Pons (tissue), 1 donor: ENCODE results near the gene KCNC3.

Experiments
- DNase-seq: peaks from one replicate; pipeline ENCODE4 v3.0.0-alpha.2; 2016; ENCODE audit warnings: low spot score

KCNC3 gene

GRCh38 chr19:50311723-50312635 lies 17.2 kb downstream of the KCNC3 start:
- DNase-seq, result no peak

GRCh38 chr19:50310759-50311465 lies 18.3 kb downstream of the KCNC3 start:
- no peak for DNase-seq

GRCh38 chr19:50309396-50310125 lies 19.6 kb downstream of the KCNC3 start:
- no peak for DNase-seq

- DNase-seq, result no peak
Observed at GRCh38 chr19:50308991-50309390, 20.2 kb downstream of the KCNC3 start.

- DNase-seq, result no peak
Observed at GRCh38 chr19:50303558-50303957, 25.6 kb downstream of the KCNC3 start.

GRCh38 chr19:50301607-50301971 lies 27.6 kb downstream of the KCNC3 start:
- no peak for DNase-seq

GRCh38 chr19:50300814-50301606 lies 28.2 kb downstream of the KCNC3 start:
- no peak for DNase-seq

- no peak for DNase-seq
Observed at GRCh38 chr19:50300051-50300450, 29.1 kb downstream of the KCNC3 start.

- no peak for DNase-seq
Observed at GRCh38 chr19:50293263-50294004, 35.7 kb downstream of the KCNC3 start.

GRCh38 chr19:50292216-50292827 lies 36.9 kb downstream of the KCNC3 start:
- no peak for DNase-seq

- DNase-seq, result no peak
Observed at GRCh38 chr19:50290775-50291174, 38.4 kb downstream of the KCNC3 start.

GRCh38 chr19:50290011-50290410 lies 39.2 kb downstream of the KCNC3 start:
- no peak for DNase-seq

- DNase-seq, result no peak
Observed at GRCh38 chr19:50288954-50289353, 40.2 kb downstream of the KCNC3 start.

- no peak for DNase-seq
Observed at GRCh38 chr19:50287331-50287730, 41.8 kb downstream of the KCNC3 start.

GRCh38 chr19:50286443-50286842 lies 42.7 kb downstream of the KCNC3 start:
- DNase-seq, result no peak

GRCh38 chr19:50285833-50286232 lies 43.3 kb downstream of the KCNC3 start:
- no peak for DNase-seq

- no peak for DNase-seq
Observed at GRCh38 chr19:50281491-50281890, 47.7 kb downstream of the KCNC3 start.

- no peak for DNase-seq
Observed at GRCh38 chr19:50280983-50281382, 48.2 kb downstream of the KCNC3 start.

- no peak for DNase-seq
Observed at GRCh38 chr19:50280074-50280473, 49.1 kb downstream of the KCNC3 start.

GRCh38 chr19:50277966-50278580 lies 51.1 kb downstream of the KCNC3 start:
- no peak for DNase-seq
